ENCODE data around the gene OR2Z1. TPM values are rescaled to one million over a fixed set of nuclear protein-coding genes. Genes with fewer than 3 reads are reported as not detected.

Gene OR2Z1, protein sequence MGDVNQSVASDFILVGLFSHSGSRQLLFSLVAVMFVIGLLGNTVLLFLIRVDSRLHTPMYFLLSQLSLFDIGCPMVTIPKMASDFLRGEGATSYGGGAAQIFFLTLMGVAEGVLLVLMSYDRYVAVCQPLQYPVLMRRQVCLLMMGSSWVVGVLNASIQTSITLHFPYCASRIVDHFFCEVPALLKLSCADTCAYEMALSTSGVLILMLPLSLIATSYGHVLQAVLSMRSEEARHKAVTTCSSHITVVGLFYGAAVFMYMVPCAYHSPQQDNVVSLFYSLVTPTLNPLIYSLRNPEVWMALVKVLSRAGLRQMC
- total RNA-seq (2014; rRNA removed; shearing (Covaris generic)): not detected in 2 replicates

DNA sequence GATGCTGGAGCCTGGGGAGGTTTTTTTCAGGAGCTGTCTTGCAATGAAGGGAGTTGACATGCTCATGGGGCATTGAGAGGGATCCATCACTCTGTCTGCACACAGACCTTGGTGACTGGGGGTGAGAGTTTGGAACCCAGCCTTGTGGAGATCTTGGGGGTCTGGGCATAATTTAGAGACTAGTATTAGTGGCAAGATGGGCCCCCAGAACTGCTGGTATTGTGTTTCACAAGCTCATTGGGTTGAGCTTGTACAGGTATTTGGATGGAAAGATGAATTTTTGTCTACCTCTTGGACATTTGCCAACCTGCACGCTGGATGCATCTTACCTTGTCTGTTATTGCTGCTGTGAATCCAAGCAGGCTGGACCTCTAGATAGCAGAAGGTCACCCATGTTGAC, at the start of gene OR2Z1:
Gene OR2Z1 (plus strand): TSS at position 301 of the 400 bp plus-strand sequence. CDS start 9,395 bp downstream, outside the sequence.
- no peak for DNase-seq (ENCODE audit: low read depth)

DNA sequence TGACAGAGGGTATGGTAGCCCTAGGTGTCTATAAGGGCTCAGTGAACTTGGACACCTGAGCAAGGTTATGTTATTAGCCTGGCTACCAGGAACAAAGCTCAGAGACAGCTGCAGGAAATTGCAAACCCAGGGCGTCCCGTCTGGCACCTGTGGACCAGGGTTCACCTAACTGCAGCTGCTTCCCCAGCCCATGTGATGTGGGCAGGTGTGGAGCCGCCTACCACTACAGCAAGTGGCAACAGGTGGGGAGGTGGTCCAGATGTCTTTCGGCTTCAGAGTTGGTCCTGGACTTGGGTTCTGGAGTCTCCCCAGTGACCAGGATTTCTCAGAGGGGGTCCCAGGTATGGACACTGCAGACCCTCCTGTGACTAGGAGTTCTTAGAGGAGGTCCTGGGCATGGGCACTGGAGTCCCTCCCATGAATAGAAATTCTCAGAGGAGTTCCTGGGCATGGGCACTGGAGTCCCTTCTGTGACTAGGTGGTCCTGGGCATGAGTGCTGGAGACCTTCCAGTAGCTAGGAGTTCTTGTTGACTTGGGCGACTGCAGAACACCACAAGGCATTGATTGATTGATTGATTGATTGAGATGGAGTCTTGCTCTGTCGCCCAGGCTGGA, 48.0 kb upstream of the OR2Z1 start:
- no peak for DNase-seq (ENCODE audit: low read depth)

DNA sequence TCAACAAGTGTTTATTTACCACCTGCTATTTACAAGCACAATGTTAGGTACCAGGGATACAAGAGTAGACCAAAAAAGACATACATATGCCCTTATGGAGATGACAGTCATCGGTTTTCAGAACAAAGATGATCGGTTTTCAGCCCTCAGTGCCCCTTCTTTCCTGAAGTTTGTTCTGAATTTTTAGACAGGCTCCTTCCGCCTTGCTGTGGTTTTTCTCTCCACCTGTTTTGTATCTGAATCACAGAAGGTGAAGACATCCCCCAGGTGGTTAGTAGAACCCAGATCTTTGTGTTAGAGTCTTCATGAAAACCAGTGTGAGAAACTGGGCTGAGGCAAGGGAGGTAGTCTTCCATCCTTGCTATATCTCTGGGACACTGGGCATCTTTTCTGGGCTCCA, 46.4 kb upstream of the OR2Z1 start:
- DNase-seq (ENCODE audit: low read depth): no peak

DNA sequence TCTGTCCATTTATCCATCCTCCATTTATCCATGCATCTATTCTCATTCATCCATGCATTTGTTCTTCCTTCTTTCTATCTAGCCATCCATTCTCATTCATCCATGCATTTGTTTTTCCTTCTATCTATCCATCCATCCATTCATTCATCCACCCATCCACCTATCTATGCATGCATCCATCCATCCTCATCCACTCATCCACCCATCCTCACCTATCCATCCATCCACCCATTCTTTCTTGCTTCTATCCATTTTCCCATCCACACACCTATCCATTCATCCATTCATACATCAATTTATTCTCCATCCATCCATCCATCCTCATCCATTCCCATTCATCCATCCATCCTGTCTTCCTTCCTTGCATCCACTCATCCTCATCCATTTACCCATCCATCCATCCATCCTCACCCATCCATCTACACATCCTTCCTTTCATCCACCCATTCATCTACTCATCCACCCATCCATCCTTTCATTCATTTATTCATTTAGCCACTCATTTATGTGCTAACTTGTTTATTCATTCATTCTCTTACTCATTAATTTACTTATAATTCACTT, 43.1 kb upstream of the OR2Z1 start:
- DNase-seq (ENCODE audit: low read depth): no peak

DNA sequence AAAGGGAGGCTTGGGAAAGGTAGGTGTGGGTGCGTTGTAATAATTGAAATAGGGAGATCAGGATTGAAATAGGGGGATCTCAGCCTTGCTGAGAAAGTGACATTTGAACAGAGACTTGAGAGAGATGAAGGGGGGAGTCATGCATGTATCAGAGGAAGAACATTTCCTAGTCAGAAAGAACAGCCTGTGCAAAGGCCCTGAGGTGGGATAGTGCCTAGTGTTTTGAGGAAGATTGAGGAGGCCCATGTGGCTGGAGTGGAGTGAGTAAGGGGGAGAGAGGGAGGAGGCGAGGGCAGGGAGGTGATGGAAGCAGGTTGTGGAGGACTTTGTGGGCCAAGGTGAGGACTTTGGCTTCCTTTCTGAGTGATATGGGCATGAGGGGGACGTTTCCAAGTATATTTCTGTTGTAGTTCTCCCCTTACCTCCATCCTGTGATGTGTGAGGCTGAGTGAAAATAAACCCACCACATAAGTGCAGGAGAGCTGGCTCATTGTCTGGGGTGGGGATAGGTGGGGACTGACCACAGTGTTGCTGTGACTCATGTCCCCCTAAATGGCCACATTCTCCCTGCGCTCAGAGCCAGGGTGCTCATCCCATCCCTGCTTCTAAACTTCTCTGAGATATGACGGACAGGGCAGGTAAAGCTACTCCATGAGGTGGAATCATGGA, 40.6 kb upstream of the OR2Z1 start:
- no peak for DNase-seq (ENCODE audit: low read depth)

DNA sequence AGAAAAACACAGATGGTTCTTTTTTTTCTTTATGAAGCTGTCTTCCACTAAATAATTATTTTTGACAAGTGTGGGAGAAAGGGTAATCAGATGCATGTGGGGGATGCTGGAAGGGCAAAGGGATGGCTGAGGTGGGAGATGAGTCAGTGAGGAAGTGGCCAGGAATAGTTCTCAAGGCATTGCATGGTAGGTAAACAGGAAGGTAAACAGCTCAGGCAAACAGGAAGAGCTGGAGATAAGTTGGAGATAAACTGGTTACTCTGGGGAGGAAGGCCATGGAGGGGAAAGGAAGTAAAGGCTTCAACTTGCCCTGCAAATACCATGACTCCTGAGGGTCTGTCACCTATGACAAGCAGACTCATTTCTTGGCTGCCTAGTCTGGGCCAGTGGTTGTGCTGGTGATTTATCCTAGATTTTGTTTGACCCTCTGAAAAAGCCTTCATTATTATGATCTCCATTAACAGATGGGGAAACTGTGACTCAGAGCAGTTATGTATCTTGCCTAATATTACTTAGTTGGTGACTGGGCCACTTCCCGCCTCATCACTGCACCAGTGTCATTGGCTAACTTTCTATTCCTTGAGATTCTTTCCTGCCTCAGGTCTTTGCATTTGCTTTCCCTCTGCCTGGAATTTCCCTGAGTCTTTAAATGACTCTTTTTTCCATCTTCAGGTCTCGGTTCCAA, 39.9 kb upstream of the OR2Z1 start:
- DNase-seq (ENCODE audit: low read depth): no peak

DNA sequence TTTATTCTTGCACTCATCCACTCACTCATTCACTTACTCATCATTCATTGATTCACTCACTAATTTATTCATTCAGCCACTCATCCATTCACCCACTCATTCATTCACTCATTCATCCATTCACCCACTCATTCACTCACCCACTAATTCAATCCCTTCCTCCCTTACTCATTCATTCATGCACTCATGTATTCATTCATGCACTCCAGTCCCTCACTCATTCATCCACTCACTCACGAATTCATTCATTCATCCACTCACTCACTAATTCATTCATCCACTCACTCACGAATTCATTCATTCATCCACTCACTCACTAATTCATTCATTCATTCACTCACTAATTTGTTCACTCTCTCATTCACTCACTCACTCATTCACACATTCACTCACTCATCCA, 39.0 kb upstream of the OR2Z1 start:
- DNase-seq (ENCODE audit: low read depth): no peak

DNA sequence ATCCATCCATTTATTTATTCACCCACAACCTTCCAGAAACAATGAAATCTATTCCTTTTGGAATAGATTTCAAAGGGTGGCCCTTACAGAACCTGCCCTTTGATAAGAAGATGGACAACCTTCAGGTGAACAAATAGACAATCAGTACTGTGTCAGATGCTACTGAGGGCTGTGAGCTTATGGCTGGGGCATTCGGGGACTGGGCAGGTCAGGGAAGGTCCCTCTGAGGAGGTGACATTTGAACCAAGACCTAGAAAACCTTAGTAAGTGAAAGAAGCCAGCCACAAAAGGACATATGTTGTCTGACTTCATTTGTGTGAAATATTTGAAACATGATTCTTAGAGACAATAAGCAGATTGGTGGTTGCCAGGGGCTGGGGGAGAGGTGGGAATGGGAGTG, 38.5 kb upstream of the OR2Z1 start:
- DNase-seq (ENCODE audit: low read depth): no peak

DNA sequence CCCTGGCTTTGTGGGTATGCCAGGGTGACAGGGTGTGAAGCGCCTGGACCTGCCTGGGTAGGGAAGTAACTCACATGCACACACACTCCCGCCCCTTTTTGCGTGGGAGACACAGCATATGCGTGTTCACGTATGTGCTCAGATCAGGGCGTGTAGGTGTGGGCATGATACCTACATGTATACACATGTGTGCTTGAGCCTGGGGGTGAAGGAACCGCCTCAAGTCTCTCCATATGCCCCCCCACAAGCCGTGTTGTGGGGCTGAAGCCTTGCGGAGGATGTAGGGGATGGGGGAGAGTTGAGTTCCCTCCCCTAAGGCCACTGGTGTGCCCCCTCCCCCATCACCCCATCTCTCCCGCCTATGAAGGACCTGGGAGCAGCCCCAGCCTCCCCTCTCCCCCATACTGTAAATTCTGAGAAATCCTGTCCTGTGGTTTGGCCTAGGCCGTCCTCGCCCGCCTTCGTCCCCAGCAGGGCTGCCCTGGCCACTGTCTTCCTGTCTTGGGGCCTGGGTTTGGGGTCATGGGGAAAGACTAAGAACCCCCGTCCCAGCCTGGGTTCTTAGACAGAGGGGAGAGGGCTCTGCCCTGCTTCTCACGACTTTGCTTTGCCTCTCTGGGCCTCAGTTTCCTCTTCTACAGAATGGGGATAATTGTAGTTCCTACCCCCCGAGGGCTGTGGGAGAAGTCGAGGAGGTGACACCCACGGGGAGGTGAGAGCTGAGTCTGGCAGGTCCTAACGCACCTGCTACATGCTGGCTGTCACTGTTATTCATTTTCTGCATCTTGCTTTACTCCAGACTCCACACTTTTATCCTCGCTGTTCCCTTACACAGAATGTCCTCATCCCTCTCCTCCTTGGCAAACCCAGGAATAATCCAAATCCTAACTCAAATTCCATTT, 37.2 kb upstream of the OR2Z1 start:
- DNase-seq (ENCODE audit: low read depth): no peak

DNA sequence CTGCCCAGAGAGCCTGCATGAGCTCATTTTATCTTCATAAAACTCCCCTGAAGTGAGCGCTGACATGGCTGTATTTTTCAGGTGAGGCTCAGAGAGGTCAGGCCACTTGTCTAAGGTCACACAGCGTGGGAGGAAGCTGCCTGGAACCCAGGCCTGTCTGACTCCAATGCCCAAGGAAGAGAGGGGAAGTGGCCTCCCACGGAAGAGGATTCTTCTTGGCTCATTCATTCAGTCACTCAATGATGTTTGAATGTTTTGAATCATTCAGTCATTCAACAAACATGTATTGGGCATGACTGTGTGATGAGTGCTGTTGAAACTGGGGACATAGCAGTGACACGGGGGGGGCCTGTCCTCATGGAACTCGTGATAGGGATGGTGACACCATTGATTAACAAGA, 34.9 kb upstream of the OR2Z1 start:
- DNase-seq (ENCODE audit: low read depth): no peak

DNA sequence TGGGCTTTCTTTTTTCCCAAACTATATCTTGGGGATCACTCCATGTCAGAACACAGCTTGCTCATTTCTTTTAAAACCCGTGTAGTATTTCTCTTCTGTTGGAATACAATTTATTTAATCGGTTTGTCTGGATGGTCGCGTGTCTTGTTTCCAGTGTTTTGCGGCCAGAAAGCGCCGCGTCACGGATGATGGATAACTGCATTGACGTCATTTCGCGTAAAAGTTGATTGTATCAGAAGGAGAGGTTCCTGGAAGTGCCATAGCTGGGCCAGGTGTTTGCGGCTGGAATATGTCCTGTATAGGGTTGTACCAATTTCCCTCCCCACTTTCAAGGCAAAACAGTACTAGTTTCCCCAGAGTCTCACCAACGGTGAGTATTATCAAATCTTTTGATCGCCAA, 32.5 kb upstream of the OR2Z1 start:
- no peak for DNase-seq (ENCODE audit: low read depth)

DNA sequence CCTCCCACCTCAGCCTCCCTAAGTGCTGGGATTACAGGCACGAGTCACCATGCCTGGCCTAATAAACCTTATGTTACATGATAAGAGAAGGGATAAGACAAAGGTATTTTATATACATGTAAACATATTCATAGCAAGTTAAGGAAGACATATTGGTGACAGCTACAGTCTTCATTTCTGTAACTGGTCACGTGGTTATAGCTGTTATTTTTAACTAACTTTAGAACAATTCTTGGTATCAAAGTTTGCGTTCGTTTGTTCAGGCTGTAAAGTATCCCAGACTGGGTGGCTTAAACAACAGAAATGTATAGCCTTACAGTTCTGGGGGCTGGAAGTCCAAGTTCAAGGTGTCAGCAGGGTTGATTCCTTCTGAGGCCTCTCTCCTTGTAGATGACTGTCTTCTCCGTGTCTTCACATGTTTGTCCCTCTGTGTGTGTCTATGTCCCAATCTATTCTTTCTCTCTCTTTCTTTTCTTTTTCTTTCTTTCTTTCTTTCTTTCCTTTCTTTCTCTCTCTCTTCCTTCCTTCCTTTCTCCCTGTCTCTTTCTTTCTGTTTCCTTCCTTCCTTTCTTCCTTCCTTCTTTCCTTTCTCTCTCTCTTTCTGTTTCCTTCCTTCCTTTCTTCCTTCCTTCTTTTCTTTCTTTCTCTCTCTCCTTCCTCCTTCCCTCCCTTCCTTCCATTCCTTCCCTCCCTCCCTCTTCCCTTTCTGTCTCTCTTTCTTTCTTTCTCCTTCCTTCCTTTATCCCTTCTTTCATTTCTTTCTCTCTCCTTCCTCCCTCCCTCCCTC, 30.5 kb upstream of the OR2Z1 start:
- no peak for DNase-seq (ENCODE audit: low read depth)

DNA sequence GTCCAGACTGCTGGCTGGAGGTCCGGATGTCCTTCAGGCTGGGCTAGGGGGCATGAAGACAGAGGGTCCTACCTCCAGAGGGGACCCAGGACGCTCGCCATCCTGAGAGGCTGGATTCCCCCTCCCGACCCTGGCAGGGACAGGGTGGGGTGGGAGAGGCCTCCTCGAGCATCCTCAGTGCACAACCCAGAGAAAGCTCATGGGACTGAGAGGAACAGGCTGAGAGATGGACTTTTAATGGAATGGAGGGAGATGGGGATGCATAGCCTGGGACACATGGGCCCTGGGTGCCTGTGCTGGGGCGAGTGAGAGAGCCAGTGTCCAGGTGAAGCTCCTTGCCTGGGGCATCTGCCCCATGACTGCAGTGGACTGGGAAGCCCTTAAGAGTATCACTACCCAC, 25.9 kb upstream of the OR2Z1 start:
- no peak for DNase-seq (ENCODE audit: low read depth)

DNA sequence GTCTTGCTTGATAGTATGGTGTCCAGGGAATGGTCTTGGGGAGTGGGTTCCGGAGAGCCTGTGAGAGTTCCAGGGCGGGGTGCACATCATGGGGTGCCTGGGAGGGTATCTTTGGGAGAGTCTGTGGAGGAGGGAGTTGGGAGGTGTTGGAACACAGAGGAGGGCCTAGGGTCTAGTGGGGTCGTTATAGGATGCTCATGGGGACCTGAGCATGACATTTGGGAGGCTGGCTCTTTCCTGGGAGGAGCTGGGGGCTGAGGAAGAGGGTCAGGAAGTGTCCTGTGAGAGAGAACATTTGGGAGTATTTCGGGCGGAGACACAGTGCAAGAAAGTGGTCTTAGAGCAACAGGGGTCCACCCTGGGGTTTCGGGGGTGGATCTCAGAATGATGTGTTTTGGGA, 25.5 kb upstream of the OR2Z1 start:
- no peak for DNase-seq (ENCODE audit: low read depth)

DNA sequence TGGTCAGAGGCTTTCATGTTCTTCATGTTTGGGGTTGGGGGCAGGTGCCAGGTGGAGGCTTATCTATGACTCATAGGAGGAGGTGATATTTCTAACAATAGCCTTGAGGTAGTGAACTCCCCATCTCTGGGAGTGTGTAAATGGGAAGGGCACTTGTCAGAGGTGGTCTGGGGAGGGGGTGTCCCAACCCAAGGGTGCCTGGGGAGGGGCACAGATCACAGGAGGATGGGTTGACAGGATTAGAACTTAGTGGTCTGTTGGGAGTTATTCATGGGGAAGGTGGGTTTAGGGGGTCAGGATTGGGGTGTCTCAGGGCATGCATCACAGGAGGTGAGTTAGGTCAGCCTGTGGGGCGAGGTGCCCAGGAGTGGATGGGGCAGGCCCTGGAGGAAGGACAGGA, 24.4 kb upstream of the OR2Z1 start:
- DNase-seq (ENCODE audit: low read depth): no peak

DNA sequence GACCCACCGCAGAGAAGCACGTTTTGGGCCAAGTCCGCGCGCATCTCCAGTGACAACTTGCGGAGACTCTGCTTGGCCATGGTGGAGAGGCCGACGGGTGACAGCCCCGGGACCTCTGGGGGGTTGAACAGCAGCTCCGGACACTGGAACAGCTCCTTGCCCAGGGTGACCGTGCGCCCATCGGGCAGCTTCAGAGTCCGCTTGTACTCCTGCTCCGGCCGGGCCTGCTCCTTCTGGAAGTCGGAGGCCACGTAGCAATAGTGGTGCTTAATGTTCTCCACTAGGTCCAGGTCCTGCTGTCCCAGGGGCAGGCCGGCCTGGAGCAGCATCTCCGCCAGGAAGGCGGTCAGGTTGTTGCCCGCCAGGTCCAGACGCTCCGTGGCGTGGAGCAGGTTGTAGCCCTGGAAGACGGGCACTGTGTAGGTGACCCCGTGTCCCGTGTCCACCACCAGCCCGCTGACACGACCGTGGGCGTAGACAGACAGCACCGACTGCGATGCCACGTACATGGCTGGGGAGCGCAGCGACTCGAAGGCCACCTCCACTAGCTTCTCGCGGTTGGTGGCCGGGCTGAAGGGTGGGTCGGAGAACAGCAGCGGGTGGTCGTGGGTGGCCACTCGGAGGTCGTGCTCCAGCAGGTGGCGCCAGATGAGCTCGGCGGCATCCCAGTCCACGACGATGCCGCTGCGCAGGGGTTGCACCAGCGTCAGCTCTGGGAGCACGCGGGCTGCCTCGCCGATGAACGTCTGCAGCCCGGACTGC, 23.6 kb upstream of the OR2Z1 start:
- DNase-seq (ENCODE audit: low read depth): no peak

DNA sequence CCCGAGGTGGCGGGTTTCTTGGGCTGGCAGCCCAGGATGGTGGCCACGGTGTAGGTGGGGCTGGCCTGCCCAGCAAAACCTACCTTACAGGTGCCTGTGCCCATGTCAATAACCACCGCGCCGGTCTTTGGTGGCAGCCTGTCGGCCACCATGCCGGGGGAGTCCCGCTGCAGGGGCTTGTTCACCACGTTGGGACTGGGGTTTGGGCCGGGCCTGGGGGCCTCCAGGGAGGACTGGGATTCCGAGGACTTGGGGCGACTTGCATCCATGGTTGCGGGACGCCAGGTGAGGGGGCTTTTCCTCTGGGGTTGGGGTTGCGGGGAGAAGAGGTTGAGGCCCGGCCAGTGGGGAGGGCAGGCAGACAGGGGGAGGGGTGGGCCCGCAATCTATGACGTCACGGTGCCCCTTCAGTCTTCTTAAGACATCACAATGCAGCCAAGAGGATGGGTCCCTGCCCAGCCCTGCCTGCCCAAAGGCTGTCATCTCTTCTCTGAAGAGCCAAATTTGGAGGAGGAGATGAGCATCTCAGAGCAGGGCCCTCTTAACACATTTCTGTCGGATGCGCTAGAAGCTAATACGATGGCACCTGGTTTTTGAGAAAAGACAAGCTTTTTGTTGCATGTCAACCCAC, 22.9 kb upstream of the OR2Z1 start, which contains the start of gene ACTL9:
Gene ACTL9 (minus strand): TSS at position 363 of the 631 bp plus-strand sequence. CDS start 94 bp downstream, at position 269.
- DNase-seq (ENCODE audit: low read depth): no peak

DNA sequence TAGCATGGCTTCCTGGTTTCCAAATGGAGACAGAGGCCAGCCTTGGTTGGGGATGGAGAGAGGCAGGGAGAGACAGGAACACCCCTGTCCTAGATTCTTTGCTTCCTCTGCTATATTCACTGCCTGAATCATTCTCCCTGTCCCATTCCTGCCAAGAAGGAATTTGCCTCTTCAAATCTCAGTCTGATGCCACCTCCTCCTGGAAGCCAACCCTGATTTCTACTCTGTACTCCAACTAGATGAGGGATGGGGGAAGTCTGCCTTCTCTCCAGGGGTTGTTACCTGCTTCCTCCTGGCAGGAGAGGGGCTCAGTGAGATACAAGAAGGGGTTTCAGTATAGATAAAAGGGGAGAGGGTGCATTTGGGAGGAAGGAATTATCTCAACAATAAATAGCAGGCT, 21.5 kb upstream of the OR2Z1 start:
- no peak for DNase-seq (ENCODE audit: low read depth)

DNA sequence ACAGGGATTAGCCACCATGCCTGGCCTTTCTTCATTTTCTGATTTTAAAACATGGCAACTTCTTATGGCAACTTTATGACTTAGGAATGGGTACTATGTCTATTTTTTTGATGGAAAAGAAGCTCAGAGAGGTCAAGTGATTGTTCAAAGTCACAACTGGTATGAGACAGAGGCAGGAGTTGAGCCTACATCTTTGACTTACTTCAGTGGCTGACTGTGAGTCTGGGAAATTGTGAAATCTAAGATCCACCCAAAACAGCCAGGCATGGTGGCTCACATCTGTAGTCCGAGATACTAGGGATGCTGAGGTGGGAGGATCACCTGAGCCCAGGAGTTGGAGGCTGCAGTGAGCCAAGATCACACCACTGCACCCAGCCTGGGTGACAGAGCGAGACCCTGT, 20.5 kb upstream of the OR2Z1 start:
- DNase-seq (ENCODE audit: low read depth): no peak

Data from M059J (cell line).